ENCODE results near the gene PLA2G6.

The PLA2G6 gene

DNA sequence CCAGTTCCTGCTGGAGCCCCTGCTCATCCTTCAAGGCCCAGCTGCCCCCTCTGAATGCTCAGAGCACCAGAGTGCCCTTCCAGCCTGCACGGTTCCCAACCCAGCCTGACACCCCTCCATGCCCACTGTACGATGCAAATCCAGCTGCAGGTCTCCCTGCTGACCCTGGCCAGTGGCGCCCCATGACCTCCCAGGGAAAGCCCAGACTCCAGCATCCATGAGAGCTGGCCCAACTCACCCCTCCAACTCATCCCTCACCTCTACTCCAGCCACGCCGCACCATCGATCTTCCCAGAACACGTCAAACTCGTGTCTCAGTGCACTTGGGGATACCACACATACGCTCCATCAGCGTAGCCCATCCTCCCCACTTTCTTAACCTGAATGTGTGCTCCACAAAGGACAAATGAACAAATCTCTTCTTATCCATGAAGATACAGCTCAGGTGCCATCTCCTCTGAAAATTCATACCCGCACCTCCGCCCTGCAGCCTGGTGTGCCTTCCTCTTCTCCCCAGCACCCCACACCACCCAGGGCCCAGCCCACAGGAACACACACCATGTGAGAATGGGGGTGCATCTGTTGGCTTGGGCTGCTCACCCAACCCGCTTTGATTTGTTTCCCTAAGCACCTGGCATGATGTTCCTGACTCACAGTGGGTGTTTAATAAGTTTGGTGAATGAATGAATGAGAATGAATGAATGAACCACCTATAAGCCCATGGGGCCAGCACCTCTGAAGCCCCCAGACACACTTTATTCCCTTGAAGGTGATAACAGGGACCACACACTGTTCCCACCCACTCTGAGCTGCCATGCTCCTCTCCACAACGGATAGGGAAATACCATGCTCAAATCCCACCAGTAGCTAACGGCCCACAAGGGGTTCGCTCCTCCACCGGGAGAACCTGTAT, 6.2 kb downstream of the PLA2G6 start:
- no peak overlapping the region for H3K4me3 ChIP-seq
- in situ Hi-C loops (cut with MboI; ENCODE audit: low sequenced_read_pairs): no loop called here
- peaks cover 16% of the 10 kb centered on the region for H3K4me1 ChIP-seq
- DNase-seq (ENCODE audit: low spot score in 2 of 2): no peak
- H3K27me3 ChIP-seq (ENCODE audit: low read depth): no peaks in the 10 kb centered on the region
- H3K36me3 ChIP-seq (replicated peaks): no peaks in the 10 kb centered on the region
- no peaks in the 10 kb centered on the region for H3K9me3 ChIP-seq

DNA sequence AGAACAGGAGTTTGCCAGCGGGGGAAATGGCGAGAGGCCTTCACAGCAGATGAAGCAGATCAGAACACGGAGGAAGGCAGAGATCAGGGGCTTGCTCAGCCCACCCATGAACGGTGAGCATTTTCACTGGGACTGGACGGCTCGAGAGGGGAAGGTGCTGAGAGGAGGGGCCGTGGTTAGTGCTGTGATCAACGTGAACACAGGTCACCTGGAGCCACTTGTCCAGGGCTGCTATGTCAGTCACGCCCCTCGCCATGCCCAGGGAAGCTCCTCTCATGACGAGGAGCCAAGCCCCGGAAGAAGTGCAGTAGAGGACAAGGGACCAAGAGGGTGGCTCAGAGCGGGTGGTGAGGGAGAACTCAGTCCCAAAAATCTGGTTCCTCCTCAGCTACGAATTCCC, 7.0 kb downstream of the PLA2G6 start:
- in situ Hi-C loops (cut with MboI; ENCODE audit: low sequenced_read_pairs): no loop called here

GRCh38 chr22:38173641-38173906, 8.1 kb downstream of the PLA2G6 start:
- no peaks in the 10 kb centered on the region for H3K27me3 ChIP-seq (ENCODE audit: low read depth)
- no peaks in the 10 kb centered on the region for H3K9me3 ChIP-seq
- DNase-seq (ENCODE audit: low spot score in 2 of 2): no peak
- in situ Hi-C loops (cut with MboI; ENCODE audit: low sequenced_read_pairs): no loop called here
- peaks cover 8% of the 10 kb centered on the region for H3K4me1 ChIP-seq
- no peak overlapping the region for H3K4me3 ChIP-seq
- H3K36me3 ChIP-seq (replicated peaks): no peaks in the 10 kb centered on the region

More for the DNA sequence above, 7.0 kb downstream of the PLA2G6 start:
- H3K4me3 ChIP-seq: no peak overlapping the region
- H3K9me3 ChIP-seq: no peaks in the 10 kb centered on the region
- H3K4me1 ChIP-seq: peaks cover 8% of the 10 kb centered on the region
- no peak for DNase-seq (ENCODE audit: low spot score in 2 of 2)
- H3K27me3 ChIP-seq (ENCODE audit: low read depth): no peaks in the 10 kb centered on the region
- H3K36me3 ChIP-seq (replicated peaks): no peaks in the 10 kb centered on the region

DNA sequence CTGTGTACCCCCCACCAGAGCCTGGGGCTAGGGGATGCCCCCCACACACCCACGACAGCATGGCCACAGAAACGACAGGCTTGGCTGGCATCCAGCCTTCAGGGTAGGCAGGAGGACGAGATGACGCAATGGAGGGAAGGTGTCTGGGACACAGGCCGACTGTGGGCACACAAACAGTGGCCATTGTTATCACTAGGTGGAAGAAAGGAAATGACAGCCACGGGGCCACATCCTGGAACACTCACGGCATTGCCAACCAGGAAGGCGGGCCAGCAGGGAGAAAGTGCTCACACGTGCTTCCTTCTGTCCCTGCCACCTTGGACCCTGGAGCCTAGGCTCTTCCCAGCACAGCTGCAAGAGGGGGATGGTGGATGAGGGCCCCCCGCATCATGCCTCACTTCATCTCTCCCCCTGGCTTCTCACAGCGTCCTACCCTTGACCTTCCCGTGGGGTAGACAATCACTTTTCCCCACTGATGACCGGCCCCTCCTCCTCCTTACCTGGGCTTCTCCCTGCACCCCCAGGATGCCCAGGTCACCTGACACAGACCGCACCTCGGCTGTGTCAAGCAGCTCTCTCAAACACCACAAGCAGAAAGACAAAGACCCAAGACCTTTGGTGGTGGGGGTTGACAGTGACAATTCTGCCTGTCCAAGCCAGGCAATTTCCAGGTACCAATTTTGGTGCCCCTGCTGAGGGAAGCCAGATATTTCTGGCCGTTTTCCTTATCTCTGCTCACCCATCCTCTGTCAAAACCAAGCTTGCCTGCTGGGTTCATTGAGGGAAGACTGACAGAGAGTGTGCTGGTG, 8.6 kb downstream of the PLA2G6 start:
- H3K4me3 ChIP-seq: no peak overlapping the region
- in situ Hi-C loops (cut with MboI; ENCODE audit: low sequenced_read_pairs): no loop called here
- peaks cover 5% of the 10 kb centered on the region for H3K4me1 ChIP-seq
- H3K9me3 ChIP-seq: no peaks in the 10 kb centered on the region
- no peaks in the 10 kb centered on the region for H3K36me3 ChIP-seq (replicated peaks)
- H3K27me3 ChIP-seq (ENCODE audit: low read depth): no peaks in the 10 kb centered on the region
- no peak for DNase-seq (ENCODE audit: low spot score in 2 of 2)

GRCh38 chr22:38171927-38172831, 9.5 kb downstream of the PLA2G6 start:
- no peak for DNase-seq (ENCODE audit: low spot score in 2 of 2)
- Histone ChIP-seq H3K27me3 (ENCODE audit: low read depth) (no peaks in the 10 kb centered on the region), H3K4me3 (no peak overlapping the region), H3K4me1 (no peaks in the 10 kb centered on the region), H3K9me3 (no peaks in the 10 kb centered on the region), H3K36me3 (replicated peaks) (no peaks in the 10 kb centered on the region)
- in situ Hi-C loops (cut with MboI; ENCODE audit: low sequenced_read_pairs): no loop called here

GRCh38 chr22:38170469-38170868, 11.2 kb downstream of the PLA2G6 start:
- no peaks in the 10 kb centered on the region for H3K4me1 ChIP-seq
- H3K27me3 ChIP-seq (ENCODE audit: low read depth): no peaks in the 10 kb centered on the region
- in situ Hi-C loops (cut with MboI; ENCODE audit: low sequenced_read_pairs): no loop called here
- H3K36me3 ChIP-seq (replicated peaks): peaks cover 5% of the 10 kb centered on the region; the same call in 1 of the 2 replicates
- no peaks in the 10 kb centered on the region for H3K9me3 ChIP-seq
- no peak for DNase-seq (ENCODE audit: low spot score in 2 of 2)
- no peak overlapping the region for H3K4me3 ChIP-seq

GRCh38 chr22:38169116-38169515, 12.5 kb downstream of the PLA2G6 start:
- no peaks in the 10 kb centered on the region for H3K27me3 ChIP-seq (ENCODE audit: low read depth)
- H3K36me3 ChIP-seq (replicated peaks): peaks cover 5% of the 10 kb centered on the region
- no peaks in the 10 kb centered on the region for H3K9me3 ChIP-seq
- no peaks in the 10 kb centered on the region for H3K4me1 ChIP-seq
- H3K4me3 ChIP-seq: no peak overlapping the region
- no peak for DNase-seq (ENCODE audit: low spot score in 2 of 2)
- in situ Hi-C loops (cut with MboI; ENCODE audit: low sequenced_read_pairs): no loop called here

DNA sequence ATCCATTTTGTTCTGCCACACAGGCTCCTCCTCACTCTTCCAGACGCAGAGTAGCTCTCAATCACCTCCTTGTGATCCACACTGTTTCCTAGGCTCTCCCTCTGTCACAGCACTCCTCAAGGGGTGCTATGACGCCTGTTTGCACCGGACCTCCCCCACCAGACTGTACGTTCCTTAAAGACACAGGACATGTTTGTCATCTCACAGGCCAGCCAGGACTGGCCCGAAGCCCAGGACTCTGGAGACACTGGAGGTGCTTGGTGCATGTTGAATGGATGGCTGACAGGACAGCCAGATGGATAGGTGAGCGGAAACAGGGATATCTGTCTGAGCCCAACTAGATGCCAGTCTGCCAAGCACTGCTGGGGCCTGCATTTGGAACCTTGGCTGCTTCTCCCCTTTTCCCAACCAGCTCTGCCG, 13.6 kb downstream of the PLA2G6 start:
- in situ Hi-C loops (cut with MboI; ENCODE audit: low sequenced_read_pairs): no loop called here
- H3K27me3 ChIP-seq (ENCODE audit: low read depth): no peaks in the 10 kb centered on the region
- DNase-seq (ENCODE audit: low spot score in 2 of 2): no peak
- H3K4me3 ChIP-seq: no peak overlapping the region
- no peaks in the 10 kb centered on the region for H3K4me1 ChIP-seq
- H3K9me3 ChIP-seq: no peaks in the 10 kb centered on the region
- H3K36me3 ChIP-seq (replicated peaks): peaks cover 5% of the 10 kb centered on the region

- H3K4me1 ChIP-seq: no peaks in the 10 kb centered on the region
- in situ Hi-C loops (cut with MboI; ENCODE audit: low sequenced_read_pairs): no loop called here
Observed at GRCh38 chr22:38165922-38166593, 15.6 kb downstream of the PLA2G6 start.

DNA sequence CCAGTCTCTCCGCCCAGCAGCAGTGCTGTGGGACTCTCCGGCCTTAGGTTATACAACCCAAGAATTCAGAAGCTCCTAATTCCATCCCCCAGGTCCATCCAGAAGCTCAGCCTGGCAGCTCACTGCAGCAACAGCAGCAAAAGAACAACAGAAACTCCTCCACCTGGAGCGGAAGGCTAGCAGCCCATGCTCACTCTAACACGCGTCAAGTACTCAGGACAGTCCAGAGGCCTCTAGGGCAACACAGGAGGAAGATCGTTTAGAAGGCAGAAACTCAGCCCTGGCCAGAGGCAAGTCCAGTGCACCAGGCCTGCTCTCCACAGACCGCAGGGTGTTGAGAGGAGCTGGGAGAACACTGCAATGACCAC, 17.1 kb downstream of the PLA2G6 start:
- H3K4me3 ChIP-seq: no peak overlapping the region
- peaks cover 5% of the 10 kb centered on the region for H3K36me3 ChIP-seq (replicated peaks)
- in situ Hi-C loops (cut with MboI; ENCODE audit: low sequenced_read_pairs): no loop called here
- H3K27me3 ChIP-seq (ENCODE audit: low read depth): no peaks in the 10 kb centered on the region
- DNase-seq (ENCODE audit: low spot score in 2 of 2): no peak
- no peaks in the 10 kb centered on the region for H3K4me1 ChIP-seq
- H3K9me3 ChIP-seq: no peaks in the 10 kb centered on the region

More at GRCh38 chr22:38165922-38166593, 15.6 kb downstream of the PLA2G6 start:
- Histone ChIP-seq H3K36me3 (replicated peaks) (peaks cover 5% of the 10 kb centered on the region), H3K27me3 (ENCODE audit: low read depth) (no peaks in the 10 kb centered on the region), H3K9me3 (no peaks in the 10 kb centered on the region), H3K4me3 (no peak overlapping the region)
- no peak for DNase-seq (ENCODE audit: low spot score in 2 of 2)

- Histone ChIP-seq H3K4me3 (no peak overlapping the region), H3K27me3 (ENCODE audit: low read depth) (no peaks in the 10 kb centered on the region), H3K4me1 (no peaks in the 10 kb centered on the region), H3K36me3 (replicated peaks) (peaks cover 5% of the 10 kb centered on the region), H3K9me3 (no peaks in the 10 kb centered on the region)
- no peak for DNase-seq (ENCODE audit: low spot score in 2 of 2)
- in situ Hi-C loops (cut with MboI; ENCODE audit: low sequenced_read_pairs): no loop called here
Observed at GRCh38 chr22:38163844-38164550, 17.6 kb downstream of the PLA2G6 start.

- peaks cover 5% of the 10 kb centered on the region for H3K36me3 ChIP-seq (replicated peaks)
- in situ Hi-C loops (cut with MboI; ENCODE audit: low sequenced_read_pairs): no loop called here
- no peak for DNase-seq (ENCODE audit: low spot score in 2 of 2)
- no peaks in the 10 kb centered on the region for H3K4me1 ChIP-seq
- no peak overlapping the region for H3K4me3 ChIP-seq
- H3K9me3 ChIP-seq: no peaks in the 10 kb centered on the region
- no peaks in the 10 kb centered on the region for H3K27me3 ChIP-seq (ENCODE audit: low read depth)
Observed at GRCh38 chr22:38162881-38163843, 18.5 kb downstream of the PLA2G6 start.

Data from HAP-1 (cell line).